ENCODE measurements around the gene SLC43A2. TPM values are rescaled to one million over a fixed set of nuclear protein-coding genes. Genes with fewer than 3 reads are reported as not detected.

SLC43A2 gene
- total and polyA plus RNA-seq, 2 of the 13 experiments (the other 11 are each of a cell fraction or from before 2014, with no cell fraction given): 7.3 to 20.0 TPM

DNA sequence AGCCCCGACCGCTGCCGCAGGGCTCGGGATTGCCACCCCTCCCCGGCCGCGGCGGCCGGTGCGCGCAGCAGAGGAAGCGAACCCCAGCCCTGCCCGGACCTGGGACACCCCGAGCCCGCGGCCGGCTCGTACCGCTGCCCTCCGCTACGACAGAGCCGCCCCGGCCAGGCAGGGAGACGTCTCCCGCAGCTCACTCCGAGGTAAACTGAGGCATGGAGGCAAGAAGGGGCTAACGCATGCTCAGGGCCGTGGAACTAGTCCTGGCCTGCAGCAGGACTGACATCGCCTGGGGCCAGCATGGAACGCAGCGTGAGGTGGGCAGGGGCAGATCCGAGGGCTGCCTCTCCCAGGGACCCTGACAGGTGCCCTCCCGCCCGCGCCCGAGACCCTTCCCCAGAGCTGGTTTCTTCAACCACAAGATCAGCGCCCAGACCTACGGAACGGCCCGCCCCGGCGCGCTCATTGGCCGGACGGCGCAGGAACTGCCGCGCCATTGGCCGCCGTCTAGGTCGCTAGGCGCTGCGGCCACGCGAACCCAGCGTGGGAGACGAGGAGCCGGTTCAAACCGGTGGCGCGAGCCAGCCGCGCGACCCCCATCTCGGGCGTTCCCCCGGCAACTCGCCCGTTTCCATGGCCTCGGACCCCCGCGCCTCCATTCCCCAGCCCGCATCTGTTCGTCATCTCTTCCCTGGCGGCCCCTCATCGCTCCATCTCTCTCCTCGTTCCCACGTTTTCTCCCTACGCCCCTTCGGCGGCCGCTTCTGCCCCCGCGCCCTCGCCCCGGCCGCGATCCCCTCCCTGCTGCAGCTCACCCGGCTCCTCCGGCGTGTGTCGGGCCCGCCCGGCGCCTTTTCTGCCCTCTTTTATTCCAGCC, at the start of gene SLC43A2 (continued):
- no peak for TF ChIP-seq CREB1 (IDR thresholded peaks at IDR 0.05)
- no peak for TF ChIP-seq CREB1 (CRISPR knock-in tag; IDR thresholded peaks at IDR 0.05)
- peak; percentile 58; the same call in 1 of the 2 replicates for TF ChIP-seq ZNF451 (CRISPR knock-in tag; IDR thresholded peaks at IDR 0.05)
- no peak for TF ChIP-seq PAX8 (CRISPR knock-in tag; IDR thresholded peaks at IDR 0.05; ENCODE audit: borderline replicate concordance)
- no peak for TF ChIP-seq SIX4 (CRISPR knock-in tag; IDR thresholded peaks at IDR 0.05)
- TF ChIP-seq NFYC (CRISPR knock-in tag; IDR thresholded peaks at IDR 0.05): peak; percentile 83
- TF ChIP-seq, protein P1, sequence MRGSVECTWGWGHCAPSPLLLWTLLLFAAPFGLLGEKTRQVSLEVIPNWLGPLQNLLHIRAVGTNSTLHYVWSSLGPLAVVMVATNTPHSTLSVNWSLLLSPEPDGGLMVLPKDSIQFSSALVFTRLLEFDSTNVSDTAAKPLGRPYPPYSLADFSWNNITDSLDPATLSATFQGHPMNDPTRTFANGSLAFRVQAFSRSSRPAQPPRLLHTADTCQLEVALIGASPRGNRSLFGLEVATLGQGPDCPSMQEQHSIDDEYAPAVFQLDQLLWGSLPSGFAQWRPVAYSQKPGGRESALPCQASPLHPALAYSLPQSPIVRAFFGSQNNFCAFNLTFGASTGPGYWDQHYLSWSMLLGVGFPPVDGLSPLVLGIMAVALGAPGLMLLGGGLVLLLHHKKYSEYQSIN (CRISPR knock-in tag; IDR thresholded peaks at IDR 0.05; ENCODE audit: borderline replicate concordance): no peak
- no peak for TF ChIP-seq ZNF530 (CRISPR knock-in tag; IDR thresholded peaks at IDR 0.05; ENCODE audit: low read depth)
- no peak for TF ChIP-seq MIXL1 (CRISPR knock-in tag; IDR thresholded peaks at IDR 0.05)
- TF ChIP-seq, protein P2, sequence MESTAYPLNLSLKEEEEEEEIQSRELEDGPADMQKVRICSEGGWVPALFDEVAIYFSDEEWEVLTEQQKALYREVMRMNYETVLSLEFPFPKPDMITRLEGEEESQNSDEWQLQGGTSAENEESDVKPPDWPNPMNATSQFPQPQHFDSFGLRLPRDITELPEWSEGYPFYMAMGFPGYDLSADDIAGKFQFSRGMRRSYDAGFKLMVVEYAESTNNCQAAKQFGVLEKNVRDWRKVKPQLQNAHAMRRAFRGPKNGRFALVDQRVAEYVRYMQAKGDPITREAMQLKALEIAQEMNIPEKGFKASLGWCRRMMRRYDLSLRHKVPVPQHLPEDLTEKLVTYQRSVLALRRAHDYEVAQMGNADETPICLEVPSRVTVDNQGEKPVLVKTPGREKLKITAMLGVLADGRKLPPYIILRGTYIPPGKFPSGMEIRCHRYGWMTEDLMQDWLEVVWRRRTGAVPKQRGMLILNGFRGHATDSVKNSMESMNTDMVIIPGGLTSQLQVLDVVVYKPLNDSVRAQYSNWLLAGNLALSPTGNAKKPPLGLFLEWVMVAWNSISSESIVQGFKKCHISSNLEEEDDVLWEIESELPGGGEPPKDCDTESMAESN (CRISPR knock-in tag; conservative IDR thresholded peaks at IDR 0.05): peak; percentile 46
- TF ChIP-seq FOXA1 (IDR thresholded peaks at IDR 0.05): no peak
- 0 out of 2 replicates have a peak, but pooled peaks have one; percentile 3 for TF ChIP-seq FOXA1 (CRISPR knock-in tag; IDR thresholded peaks at IDR 0.05)
- TF ChIP-seq SSRP1 (CRISPR knock-in tag; IDR thresholded peaks at IDR 0.05): no peak
- TF ChIP-seq SMARCC2 (IDR thresholded peaks at IDR 0.05): no peak
- TF ChIP-seq, protein P3, sequence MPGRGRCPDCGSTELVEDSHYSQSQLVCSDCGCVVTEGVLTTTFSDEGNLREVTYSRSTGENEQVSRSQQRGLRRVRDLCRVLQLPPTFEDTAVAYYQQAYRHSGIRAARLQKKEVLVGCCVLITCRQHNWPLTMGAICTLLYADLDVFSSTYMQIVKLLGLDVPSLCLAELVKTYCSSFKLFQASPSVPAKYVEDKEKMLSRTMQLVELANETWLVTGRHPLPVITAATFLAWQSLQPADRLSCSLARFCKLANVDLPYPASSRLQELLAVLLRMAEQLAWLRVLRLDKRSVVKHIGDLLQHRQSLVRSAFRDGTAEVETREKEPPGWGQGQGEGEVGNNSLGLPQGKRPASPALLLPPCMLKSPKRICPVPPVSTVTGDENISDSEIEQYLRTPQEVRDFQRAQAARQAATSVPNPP (CRISPR knock-in tag; IDR thresholded peaks at IDR 0.05): no peak
- TF ChIP-seq, protein P4, sequence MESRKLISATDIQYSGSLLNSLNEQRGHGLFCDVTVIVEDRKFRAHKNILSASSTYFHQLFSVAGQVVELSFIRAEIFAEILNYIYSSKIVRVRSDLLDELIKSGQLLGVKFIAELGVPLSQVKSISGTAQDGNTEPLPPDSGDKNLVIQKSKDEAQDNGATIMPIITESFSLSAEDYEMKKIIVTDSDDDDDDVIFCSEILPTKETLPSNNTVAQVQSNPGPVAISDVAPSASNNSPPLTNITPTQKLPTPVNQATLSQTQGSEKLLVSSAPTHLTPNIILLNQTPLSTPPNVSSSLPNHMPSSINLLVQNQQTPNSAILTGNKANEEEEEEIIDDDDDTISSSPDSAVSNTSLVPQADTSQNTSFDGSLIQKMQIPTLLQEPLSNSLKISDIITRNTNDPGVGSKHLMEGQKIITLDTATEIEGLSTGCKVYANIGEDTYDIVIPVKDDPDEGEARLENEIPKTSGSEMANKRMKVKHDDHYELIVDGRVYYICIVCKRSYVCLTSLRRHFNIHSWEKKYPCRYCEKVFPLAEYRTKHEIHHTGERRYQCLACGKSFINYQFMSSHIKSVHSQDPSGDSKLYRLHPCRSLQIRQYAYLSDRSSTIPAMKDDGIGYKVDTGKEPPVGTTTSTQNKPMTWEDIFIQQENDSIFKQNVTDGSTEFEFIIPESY (CRISPR knock-in tag; IDR thresholded peaks at IDR 0.05): no peak
- TF ChIP-seq ZNF207 (IDR thresholded peaks at IDR 0.05; ENCODE audit: borderline replicate concordance): no peak
- TF ChIP-seq MED13 (CRISPR knock-in tag; IDR thresholded peaks at IDR 0.05): peak; percentile 16; the same call in 1 of the 2 replicates
- TF ChIP-seq, protein P5, sequence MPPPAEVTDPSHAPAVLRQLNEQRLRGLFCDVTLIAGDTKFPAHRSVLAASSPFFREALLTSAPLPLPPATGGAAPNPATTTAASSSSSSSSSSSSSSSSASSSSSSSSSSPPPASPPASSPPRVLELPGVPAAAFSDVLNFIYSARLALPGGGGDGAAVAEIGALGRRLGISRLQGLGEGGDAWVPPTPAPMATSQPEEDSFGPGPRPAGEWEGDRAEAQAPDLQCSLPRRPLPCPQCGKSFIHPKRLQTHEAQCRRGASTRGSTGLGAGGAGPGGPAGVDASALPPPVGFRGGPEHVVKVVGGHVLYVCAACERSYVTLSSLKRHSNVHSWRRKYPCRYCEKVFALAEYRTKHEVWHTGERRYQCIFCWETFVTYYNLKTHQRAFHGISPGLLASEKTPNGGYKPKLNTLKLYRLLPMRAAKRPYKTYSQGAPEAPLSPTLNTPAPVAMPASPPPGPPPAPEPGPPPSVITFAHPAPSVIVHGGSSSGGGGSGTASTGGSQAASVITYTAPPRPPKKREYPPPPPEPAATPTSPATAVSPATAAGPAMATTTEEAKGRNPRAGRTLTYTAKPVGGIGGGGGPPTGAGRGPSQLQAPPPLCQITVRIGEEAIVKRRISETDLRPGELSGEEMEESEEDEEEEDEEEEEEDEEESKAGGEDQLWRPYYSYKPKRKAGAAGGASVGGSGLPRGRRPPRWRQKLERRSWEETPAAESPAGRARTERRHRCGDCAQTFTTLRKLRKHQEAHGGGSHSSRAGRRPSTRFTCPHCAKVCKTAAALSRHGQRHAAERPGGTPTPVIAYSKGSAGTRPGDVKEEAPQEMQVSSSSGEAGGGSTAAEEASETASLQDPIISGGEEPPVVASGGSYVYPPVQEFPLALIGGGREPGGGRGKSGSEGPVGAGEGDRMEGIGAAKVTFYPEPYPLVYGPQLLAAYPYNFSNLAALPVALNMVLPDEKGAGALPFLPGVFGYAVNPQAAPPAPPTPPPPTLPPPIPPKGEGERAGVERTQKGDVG (CRISPR knock-in tag; IDR thresholded peaks at IDR 0.05; ENCODE audit: borderline replicate concordance): no peak
- TF ChIP-seq, protein P6, sequence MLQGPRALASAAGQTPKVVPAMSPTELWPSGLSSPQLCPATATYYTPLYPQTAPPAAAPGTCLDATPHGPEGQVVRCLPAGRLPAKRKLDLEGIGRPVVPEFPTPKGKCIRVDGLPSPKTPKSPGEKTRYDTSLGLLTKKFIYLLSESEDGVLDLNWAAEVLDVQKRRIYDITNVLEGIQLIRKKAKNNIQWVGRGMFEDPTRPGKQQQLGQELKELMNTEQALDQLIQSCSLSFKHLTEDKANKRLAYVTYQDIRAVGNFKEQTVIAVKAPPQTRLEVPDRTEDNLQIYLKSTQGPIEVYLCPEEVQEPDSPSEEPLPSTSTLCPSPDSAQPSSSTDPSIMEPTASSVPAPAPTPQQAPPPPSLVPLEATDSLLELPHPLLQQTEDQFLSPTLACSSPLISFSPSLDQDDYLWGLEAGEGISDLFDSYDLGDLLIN (CRISPR knock-in tag; IDR thresholded peaks at IDR 0.05; ENCODE audit: borderline replicate concordance): no peak

Data from HepG2 (cell line).